DOHH2 (cell line): ENCODE results near the gene DGKZ.

ENCODE experiments used
- H3F3A ChIP-seq: fragments of 200-600 bp; sonication (generic), shearing (Covaris generic); 2 replicates; pipeline ENCODE4 v1.6.0; 2016; ENCODE audit warnings: antibody characterized with exemption, mild to moderate bottlenecking; ENCODE audit not compliant: control insufficient read depth, insufficient read depth
- H3K27ac ChIP-seq: fragments of 200-600 bp; sonication (generic); 2 replicates; pipeline ENCODE4 v1.5.1; 2014; ENCODE audit warnings: low read depth, mild to moderate bottlenecking, low read length, moderate library complexity
- H3K27me3 ChIP-seq: fragments of 200-600 bp; sonication (generic); 2 replicates; pipeline ENCODE4 v1.6.1; 2014; ENCODE audit warnings: mild to moderate bottlenecking, low read length, mixed read lengths; ENCODE audit not compliant: control insufficient read depth
- H3K36me3 ChIP-seq: fragments of 200-600 bp; sonication (generic); 2 replicates; pipeline ENCODE4 v1.6.1; 2014; ENCODE audit warnings: mild to moderate bottlenecking, low read length, moderate library complexity, mixed read lengths; ENCODE audit not compliant: control insufficient read depth
- H3K4me1 ChIP-seq: fragments of 200-600 bp; sonication (generic); 2 replicates; pipeline ENCODE4 v1.6.1; 2014; ENCODE audit warnings: mild to moderate bottlenecking, low read length, mixed read lengths; ENCODE audit not compliant: control insufficient read depth
- H3K4me2 ChIP-seq: fragments of 200-600 bp; sonication (generic); 2 replicates; pipeline ENCODE4 v1.6.0; 2014; ENCODE audit warnings: mild to moderate bottlenecking, low read length, moderate library complexity
- H3K4me3 ChIP-seq: fragments of 200-600 bp; sonication (generic); 2 replicates; pipeline ENCODE4 v1.5.1; 2014; ENCODE audit warnings: mild to moderate bottlenecking, low read length, mixed read lengths
- H3K79me2 ChIP-seq: fragments of 200-600 bp; sonication (generic); 2 replicates; pipeline ENCODE4 v1.6.1; 2014; ENCODE audit warnings: mild to moderate bottlenecking, low read length, mixed read lengths; ENCODE audit not compliant: control insufficient read depth
- H3K9me2 ChIP-seq: fragments of 200-600 bp; sonication (generic); replicated peaks from 2 replicates; pipeline ENCODE4 v1.6.1; 2014; ENCODE audit warnings: mild to moderate bottlenecking, low read length, mixed read lengths; ENCODE audit not compliant: control insufficient read depth
- H3K9me3 ChIP-seq: fragments of 200-600 bp; sonication (generic); 2 replicates; pipeline ENCODE4 v1.6.1; 2014; ENCODE audit warnings: antibody characterized with exemption, low read length, mixed read lengths; ENCODE audit not compliant: control insufficient read depth, insufficient read depth
- H4K20me1 ChIP-seq: fragments of 200-600 bp; sonication (generic); 2 replicates; pipeline ENCODE4 v1.6.0; 2014; ENCODE audit warnings: low read depth, mild to moderate bottlenecking, antibody characterized with exemption, low read length, moderate library complexity; ENCODE audit not compliant: control insufficient read depth, insufficient read depth
- CTCF ChIP-seq: fragments of 200-600 bp; sonication (generic); IDR thresholded peaks from one replicate; pipeline ENCODE4 v1.5.1; 2014; ENCODE audit warnings: antibody characterized with exemption, mild to moderate bottlenecking, low read depth, low read length; ENCODE audit not compliant: poor library complexity, severe bottlenecking
- EZH2phosphoT487 ChIP-seq: fragments of 200-600 bp; sonication (generic); IDR thresholded peaks from 2 replicates; pipeline ENCODE4 v1.6.1; 2017; ENCODE audit warnings: borderline replicate concordance, mild to moderate bottlenecking, antibody characterized with exemption, low read length, moderate library complexity, mixed read lengths

The DGKZ gene

GRCh38 chr11:46305295-46305694, 42.0 kb upstream of the DGKZ start:
- Histone ChIP-seq H4K20me1 (no peaks in the 10 kb centered on the region), H3K36me3 (no peaks in the 10 kb centered on the region), H3K4me2 (no peak overlapping the region), H3K27ac (no peak overlapping the region), H3K4me1 (no peaks in the 10 kb centered on the region), H3K79me2 (no peaks in the 10 kb centered on the region), H3F3A (no peaks in the 10 kb centered on the region), H3K9me2 (no peaks in the 10 kb centered on the region), H3K27me3 (peaks cover under 1% of the 10 kb centered on the region; the same call in 1 of the 2 replicates), H3K4me3 (no peak overlapping the region), H3K9me3 (no peaks in the 10 kb centered on the region)
- TF ChIP-seq EZH2phosphoT487 (no peak), CTCF (no peak)

- Histone ChIP-seq H3K4me3 (no peak overlapping the region), H3K4me2 (no peak overlapping the region), H3K27me3 (no peaks in the 10 kb centered on the region), H3K79me2 (no peaks in the 10 kb centered on the region), H3F3A (no peaks in the 10 kb centered on the region), H3K9me3 (no peaks in the 10 kb centered on the region), H3K4me1 (no peaks in the 10 kb centered on the region), H3K36me3 (no peaks in the 10 kb centered on the region), H4K20me1 (no peaks in the 10 kb centered on the region), H3K9me2 (no peaks in the 10 kb centered on the region), H3K27ac (no peak overlapping the region)
- TF ChIP-seq EZH2phosphoT487, result no peak
- no peak for TF ChIP-seq CTCF
Observed at GRCh38 chr11:46306296-46306853, 40.9 kb upstream of the DGKZ start.

- no peaks in the 10 kb centered on the region for H4K20me1 ChIP-seq
- H3K79me2 ChIP-seq, result no peaks in the 10 kb centered on the region
- H3K27me3 ChIP-seq, result no peaks in the 10 kb centered on the region
- TF ChIP-seq EZH2phosphoT487, result no peak
- TF ChIP-seq CTCF, result no peak
- H3K4me2 ChIP-seq, result no peak overlapping the region
- H3K9me2 ChIP-seq, result no peaks in the 10 kb centered on the region
- H3K9me3 ChIP-seq, result no peaks in the 10 kb centered on the region
- no peaks in the 10 kb centered on the region for H3K4me1 ChIP-seq
- H3F3A ChIP-seq, result no peaks in the 10 kb centered on the region
- no peak overlapping the region for H3K4me3 ChIP-seq
- H3K36me3 ChIP-seq, result no peaks in the 10 kb centered on the region
- H3K27ac ChIP-seq, result no peak overlapping the region
Observed at GRCh38 chr11:46307369-46307768, 39.9 kb upstream of the DGKZ start.
